Upper lobe of left lung (tissue), 6 donors: ENCODE data around the gene ZNF674. TPM values are rescaled to one million over a fixed set of nuclear protein-coding genes. Genes with fewer than 3 reads are reported as not detected.

Source experiments
- ATAC-seq, 2 donors: fragments of 200-7000 bp; cut with Tn5 transposase; one replicate each; pipeline ENCODE4 v1.9.1; 2022; ENCODE audit warnings: mild to moderate bottlenecking in 2 of 2, moderate library complexity in 2 of 2; ENCODE audit not compliant: low FRiP score in 2 of 2
- DNase-seq, 2 donors: peaks; one replicate each; pipeline ENCODE4 v3.0.0-alpha.2; 2019 to 2020
- H3K27ac ChIP-seq, 4 donors: fragments of 200-600 bp; sonication (generic); one replicate each; pipeline ENCODE4 v1.5.1; 2016 to 2019
- H3K27me3 ChIP-seq, 4 donors: fragments of 200-600 bp; sonication (generic); one replicate each; pipeline ENCODE4 v1.5.1; 2017 to 2019
- H3K36me3 ChIP-seq, 4 donors: fragments of 200-600 bp; sonication (generic); one replicate each; pipeline ENCODE4 v1.5.1; 2016 to 2019
- H3K4me1 ChIP-seq, 4 donors: fragments of 200-600 bp; sonication (generic); one replicate each; pipeline ENCODE4 v1.5.1; 2018 to 2019
- H3K4me3 ChIP-seq, 4 donors: fragments of 200-600 bp; sonication (generic); one replicate each; pipeline ENCODE4 v1.5.1; 2017 to 2019; ENCODE audit warnings: mild to moderate bottlenecking in 2 of 4, moderate library complexity in 1 of 4
- H3K9me3 ChIP-seq, 4 donors: fragments of 200-600 bp; sonication (generic); one replicate each; pipeline ENCODE4 v1.5.1; 2018 to 2019
- EP300 ChIP-seq, 4 donors: sonication (generic); formaldehyde crosslinking; IDR thresholded peaks; one replicate each; pipeline ENCODE4 v1.5.1; 2017; ENCODE audit warnings: antibody characterized with exemption in 4 of 4, control low read depth in 2 of 4
- POLR2A ChIP-seq, 4 donors: fragments of 450-650 bp; IDR thresholded peaks; one replicate each; pipeline ENCODE4 v1.5.1; 2016 to 2017; ENCODE audit warnings: antibody characterized with exemption in 4 of 4, mild to moderate bottlenecking in 2 of 4
- POLR2AphosphoS5 ChIP-seq, 2 donors: sonication (generic); formaldehyde crosslinking; IDR thresholded peaks; one replicate each; pipeline ENCODE4 v1.5.1; 2017; ENCODE audit warnings: antibody characterized with exemption in 2 of 2
- WGBS, 2 donors: methylation state at CpG; one replicate each; pipeline ENCODE4 v1.1.5; 2017 to 2018; 5-methylcytosine and 5-hydroxymethylcytosine counted together
- total RNA-seq, 6 donors: library from RNA; depleted of rRNA in 4 of 6; stranded (reverse); fragments of >200 nt in 4 of 6; gene quantifications; one replicate each; pipeline versions ENCODE4 v1.1.0 to v1.2.1, GENCODE V29; 2016 to 2021
- TF ChIP-seq, protein P1 (sequence below), 6 experiments: fragments of 450-650 bp in 4 of 6; fragments of 200-600 bp in 2 of 6; sonication (generic) in 2 of 6; IDR thresholded peaks; one replicate each; pipeline ENCODE4 v1.5.1; 2016 to 2019; ENCODE audit warnings: antibody characterized with exemption in 6 of 6
- donor health status: DM: no; HTN: no; CAD: no; lungs with moderate emphysema.
- donor health status: DM: no; HTN: yes; CAD: no; lungs with severe emphysema.

ZNF674 gene
- total RNA-seq, 6 donors from 2014 or later = 3.0 to 11.5 (median 4.0) TPM

GRCh38 chrX:46572340-46572936 is 27.2 kb upstream of the ZNF674 start:
- 75 to 86% methylated on average over 5 of the region's 5 CpGs for WGBS, 2 donors
- H3K4me3 ChIP-seq = no peak overlapping the region
- H3K9me3 ChIP-seq = peaks cover 0 to 5% (median 0%) of the 10 kb centered on the region in 4 donors
- no peak for TF ChIP-seq POLR2A (IDR thresholded peaks at IDR 0.05)
- no peak for TF ChIP-seq POLR2AphosphoS5 (IDR thresholded peaks at IDR 0.05)
- no peak for TF ChIP-seq EP300 (IDR thresholded peaks at IDR 0.05)
- TF ChIP-seq, protein P1, sequence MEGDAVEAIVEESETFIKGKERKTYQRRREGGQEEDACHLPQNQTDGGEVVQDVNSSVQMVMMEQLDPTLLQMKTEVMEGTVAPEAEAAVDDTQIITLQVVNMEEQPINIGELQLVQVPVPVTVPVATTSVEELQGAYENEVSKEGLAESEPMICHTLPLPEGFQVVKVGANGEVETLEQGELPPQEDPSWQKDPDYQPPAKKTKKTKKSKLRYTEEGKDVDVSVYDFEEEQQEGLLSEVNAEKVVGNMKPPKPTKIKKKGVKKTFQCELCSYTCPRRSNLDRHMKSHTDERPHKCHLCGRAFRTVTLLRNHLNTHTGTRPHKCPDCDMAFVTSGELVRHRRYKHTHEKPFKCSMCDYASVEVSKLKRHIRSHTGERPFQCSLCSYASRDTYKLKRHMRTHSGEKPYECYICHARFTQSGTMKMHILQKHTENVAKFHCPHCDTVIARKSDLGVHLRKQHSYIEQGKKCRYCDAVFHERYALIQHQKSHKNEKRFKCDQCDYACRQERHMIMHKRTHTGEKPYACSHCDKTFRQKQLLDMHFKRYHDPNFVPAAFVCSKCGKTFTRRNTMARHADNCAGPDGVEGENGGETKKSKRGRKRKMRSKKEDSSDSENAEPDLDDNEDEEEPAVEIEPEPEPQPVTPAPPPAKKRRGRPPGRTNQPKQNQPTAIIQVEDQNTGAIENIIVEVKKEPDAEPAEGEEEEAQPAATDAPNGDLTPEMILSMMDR (IDR thresholded peaks at IDR 0.05) = peak in 2 of 6 experiments; percentile 9 to 13
- H3K27me3 ChIP-seq = no peaks in the 10 kb centered on the region
- peaks cover 0 to 27% (median 5%) of the 10 kb centered on the region in 4 donors for H3K4me1 ChIP-seq
- H3K27ac ChIP-seq = no peak overlapping the region
- H3K36me3 ChIP-seq = no peaks in the 10 kb centered on the region
- no peak for DNase-seq
- no peak for ATAC-seq

DNA sequence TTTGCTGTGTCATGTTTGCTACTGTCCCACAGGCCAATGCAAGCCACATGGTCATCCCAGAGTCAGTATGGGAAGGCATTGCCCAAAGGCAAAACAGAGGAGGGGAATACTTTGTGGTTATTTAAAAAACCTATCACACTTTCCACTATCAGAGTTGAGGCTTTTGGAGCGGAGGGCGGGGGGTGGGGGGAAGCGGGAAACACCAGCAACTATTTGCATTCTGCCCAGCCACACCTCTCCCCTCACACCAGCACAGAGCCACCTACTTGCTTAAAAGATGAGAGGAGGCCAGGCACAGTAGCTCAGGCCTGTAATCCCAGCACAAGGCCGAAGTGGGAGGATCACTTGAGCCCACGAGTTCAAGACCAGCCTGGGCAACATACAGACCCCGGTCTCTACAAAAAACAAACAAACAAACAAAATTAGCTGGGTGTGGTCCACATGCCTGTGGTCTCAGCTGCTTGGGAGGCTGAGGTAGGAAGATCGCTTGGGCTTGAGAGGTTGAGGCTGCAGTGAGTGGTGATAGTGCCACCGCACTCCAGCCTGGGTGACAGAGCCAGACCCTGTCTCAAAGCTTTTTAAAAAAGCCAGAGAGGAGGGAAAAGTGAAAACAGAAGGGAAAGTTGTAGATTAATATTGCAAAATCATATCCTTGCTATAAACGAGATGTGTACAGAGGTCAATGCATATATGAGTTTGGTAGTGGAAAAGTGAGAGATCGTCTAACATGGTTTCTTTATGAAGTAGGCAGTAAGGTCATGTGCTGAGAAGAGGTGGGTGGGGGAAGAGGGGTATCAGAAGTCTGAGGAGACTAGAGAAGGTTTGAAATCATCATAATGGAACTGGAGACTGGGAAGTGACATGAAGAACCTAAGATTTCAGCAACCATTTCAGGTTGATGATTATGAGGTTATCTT is 26.5 kb upstream of the ZNF674 start:
- DNase-seq (no peak), ATAC-seq (no peak)
- TF ChIP-seq POLR2AphosphoS5 (IDR thresholded peaks at IDR 0.05) (no peak), EP300 (IDR thresholded peaks at IDR 0.05) (no peak), POLR2A (IDR thresholded peaks at IDR 0.05) (no peak)
- TF ChIP-seq, protein P1 (IDR thresholded peaks at IDR 0.05) = no peak
- H3K4me1 ChIP-seq = peaks cover 0 to 27% (median 5%) of the 10 kb centered on the region in 4 donors
- H3K4me3 ChIP-seq = no peak overlapping the region
- 85 to 94% methylated on average over 7 to 10 of the region's 10 CpGs for WGBS, 2 donors
- H3K27me3 ChIP-seq = no peaks in the 10 kb centered on the region
- H3K36me3 ChIP-seq = no peaks in the 10 kb centered on the region
- H3K9me3 ChIP-seq = peaks cover 0 to 5% (median 0%) of the 10 kb centered on the region in 4 donors
- H3K27ac ChIP-seq = no peak overlapping the region

GRCh38 chrX:46569621-46570020 is 24.4 kb upstream of the ZNF674 start:
- DNase-seq (no peak), ATAC-seq (no peak)
- TF ChIP-seq EP300 (IDR thresholded peaks at IDR 0.05) (no peak), POLR2A (IDR thresholded peaks at IDR 0.05) (no peak), POLR2AphosphoS5 (IDR thresholded peaks at IDR 0.05) (no peak)
- TF ChIP-seq, protein P1 (IDR thresholded peaks at IDR 0.05) = no peak
- no peaks in the 10 kb centered on the region for H3K27me3 ChIP-seq
- H3K9me3 ChIP-seq = peaks cover 0 to 5% (median 0%) of the 10 kb centered on the region in 4 donors
- H3K4me3 ChIP-seq = no peak overlapping the region
- H3K4me1 ChIP-seq = peaks cover 0 to 10% (median 2%) of the 10 kb centered on the region in 4 donors
- no peaks in the 10 kb centered on the region for H3K36me3 ChIP-seq
- no peak overlapping the region for H3K27ac ChIP-seq

DNA sequence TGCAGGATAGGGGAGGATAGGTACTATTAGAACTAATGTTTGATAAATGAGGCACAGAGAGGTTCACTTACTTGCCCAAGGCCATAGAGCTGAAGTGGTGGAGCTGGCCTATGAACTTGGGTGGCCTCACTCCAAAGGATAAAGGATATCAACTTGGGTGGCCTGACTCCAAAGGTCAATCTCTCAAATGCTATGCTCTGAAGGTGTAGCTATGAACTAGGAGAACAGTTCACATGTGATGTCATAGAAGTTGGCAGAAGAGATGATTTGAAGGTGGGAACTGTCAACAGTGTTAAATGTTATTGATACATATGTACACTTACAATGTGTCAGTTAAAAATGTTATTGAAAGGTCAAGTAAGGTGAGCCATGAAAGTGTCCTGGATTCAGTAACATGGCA is 22.2 kb upstream of the ZNF674 start:
- H3K36me3 ChIP-seq = no peaks in the 10 kb centered on the region
- H3K4me3 ChIP-seq = no peak overlapping the region
- TF ChIP-seq EP300 (IDR thresholded peaks at IDR 0.05) = no peak
- TF ChIP-seq, protein P1 (IDR thresholded peaks at IDR 0.05) = no peak
- TF ChIP-seq POLR2AphosphoS5 (IDR thresholded peaks at IDR 0.05) = no peak
- no peak for TF ChIP-seq POLR2A (IDR thresholded peaks at IDR 0.05)
- no peak for ATAC-seq
- H3K4me1 ChIP-seq = no peaks in the 10 kb centered on the region
- H3K27me3 ChIP-seq = no peaks in the 10 kb centered on the region
- no peak overlapping the region for H3K27ac ChIP-seq
- H3K9me3 ChIP-seq = no peaks in the 10 kb centered on the region
- no peak for DNase-seq
